Neutrophil (primary cell): Measurements from ENCODE around the gene SIGLEC14.

Experiments
- H3K27ac ChIP-seq: fragments of 200-600 bp; sonication (generic); 2 replicates; pipeline ENCODE4 v1.5.1; 2016; ENCODE audit warnings: mild to moderate bottlenecking, moderate library complexity
- H3K27me3 ChIP-seq: fragments of 200-600 bp; sonication (generic); 2 replicates; pipeline ENCODE4 v1.6.0; 2016; ENCODE audit warnings: mild to moderate bottlenecking
- H3K36me3 ChIP-seq: fragments of 200-600 bp; sonication (generic); 2 replicates; pipeline ENCODE4 v1.5.1; 2017
- H3K4me1 ChIP-seq, 2 experiments: fragments of 200-600 bp in 1 of 2; sonication (generic) in 1 of 2; 1 replicate in 1 of 2; 2 replicates in 1 of 2; pipeline versions ENCODE4 v1.5.1 to v1.6.1; 2013 to 2016; ENCODE audit warnings: low read depth in 1 of 2, low read length in 1 of 2, mild to moderate bottlenecking in 1 of 2, moderate library complexity in 1 of 2; ENCODE audit not compliant: control insufficient read depth in 1 of 2, insufficient read depth in 1 of 2
- H3K4me3 ChIP-seq, 2 experiments: fragments of 200-600 bp in 1 of 2; sonication (generic) in 1 of 2; 1 replicate in 1 of 2; 2 replicates in 1 of 2; pipeline ENCODE4 v1.5.1; 2013 to 2016; ENCODE audit warnings: low read depth in 1 of 2, low read length in 1 of 2, mild to moderate bottlenecking in 1 of 2, moderate library complexity in 1 of 2
- H3K9me3 ChIP-seq: fragments of 200-600 bp; sonication (generic); 2 replicates; pipeline ENCODE4 v1.5.1; 2016
- TF ChIP-seq, protein P1 (sequence below): fragments of 200-600 bp; sonication (generic); IDR thresholded peaks from 2 replicates; pipeline ENCODE4 v1.5.1; 2016; ENCODE audit warnings: antibody characterized with exemption

The SIGLEC14 gene

DNA sequence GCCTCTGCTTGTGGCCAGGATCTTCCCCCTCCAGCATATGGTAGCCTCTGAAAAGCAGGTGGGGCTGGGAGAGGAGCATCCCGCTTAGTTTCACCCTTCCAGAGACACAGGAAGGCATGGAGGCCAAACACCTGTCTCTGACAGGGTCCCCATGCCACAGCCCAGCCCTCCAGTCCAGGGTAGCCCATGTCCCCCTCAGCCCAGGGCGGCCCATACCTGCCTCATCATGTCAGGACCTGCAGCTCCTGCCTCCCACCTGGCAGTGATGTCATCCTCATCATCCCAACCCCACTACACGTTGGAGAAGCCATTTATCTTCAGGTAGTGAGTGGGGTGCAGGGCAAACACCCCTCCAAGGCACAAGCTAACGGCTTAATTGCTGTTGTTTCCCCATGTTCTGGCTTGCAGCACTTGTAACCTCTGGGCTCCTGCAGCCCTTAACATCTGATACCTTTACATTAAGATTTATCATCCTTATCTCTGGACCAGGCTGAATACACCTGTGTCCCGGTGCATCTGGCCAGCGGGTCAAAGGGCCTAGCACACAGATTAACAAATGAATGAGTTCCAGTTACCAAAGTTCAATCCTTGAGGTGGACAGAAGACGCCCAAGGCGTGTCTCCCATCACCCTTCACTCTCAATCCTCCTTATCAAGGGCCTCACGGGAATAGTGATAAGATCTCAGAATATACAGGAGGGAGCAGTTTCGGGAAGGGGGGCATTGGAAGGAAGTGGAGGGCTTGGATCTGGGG, 53.3 kb downstream of the SIGLEC14 start:
- H3K4me1 ChIP-seq: peaks cover 14 to 27% of the 10 kb centered on the region in 2 experiments
- H3K27me3 ChIP-seq: no peaks in the 10 kb centered on the region
- peak overlapping the region; percentile 59 to 74 for H3K4me3 ChIP-seq
- TF ChIP-seq, protein P1, sequence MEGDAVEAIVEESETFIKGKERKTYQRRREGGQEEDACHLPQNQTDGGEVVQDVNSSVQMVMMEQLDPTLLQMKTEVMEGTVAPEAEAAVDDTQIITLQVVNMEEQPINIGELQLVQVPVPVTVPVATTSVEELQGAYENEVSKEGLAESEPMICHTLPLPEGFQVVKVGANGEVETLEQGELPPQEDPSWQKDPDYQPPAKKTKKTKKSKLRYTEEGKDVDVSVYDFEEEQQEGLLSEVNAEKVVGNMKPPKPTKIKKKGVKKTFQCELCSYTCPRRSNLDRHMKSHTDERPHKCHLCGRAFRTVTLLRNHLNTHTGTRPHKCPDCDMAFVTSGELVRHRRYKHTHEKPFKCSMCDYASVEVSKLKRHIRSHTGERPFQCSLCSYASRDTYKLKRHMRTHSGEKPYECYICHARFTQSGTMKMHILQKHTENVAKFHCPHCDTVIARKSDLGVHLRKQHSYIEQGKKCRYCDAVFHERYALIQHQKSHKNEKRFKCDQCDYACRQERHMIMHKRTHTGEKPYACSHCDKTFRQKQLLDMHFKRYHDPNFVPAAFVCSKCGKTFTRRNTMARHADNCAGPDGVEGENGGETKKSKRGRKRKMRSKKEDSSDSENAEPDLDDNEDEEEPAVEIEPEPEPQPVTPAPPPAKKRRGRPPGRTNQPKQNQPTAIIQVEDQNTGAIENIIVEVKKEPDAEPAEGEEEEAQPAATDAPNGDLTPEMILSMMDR: no peak
- H3K27ac ChIP-seq: peak overlapping the region; percentile 49
- no peaks in the 10 kb centered on the region for H3K9me3 ChIP-seq
- H3K36me3 ChIP-seq: no peaks in the 10 kb centered on the region
